GM19438 (cell line): ENCODE results near the gene PIK3C2G.
"Not testable (repeated sequence)": the region's sequence is repeated elsewhere in the genome, so short reads cannot be mapped to it uniquely, and the experiment has no call there.

Source experiments
- ATAC-seq: cut with Tn5 transposase; IDR thresholded peaks from one replicate; pipeline ENCODE4 v1.9.1; 2021; ENCODE audit warnings: low read depth; ENCODE audit not compliant: unreplicated experiment

PIK3C2G gene

DNA sequence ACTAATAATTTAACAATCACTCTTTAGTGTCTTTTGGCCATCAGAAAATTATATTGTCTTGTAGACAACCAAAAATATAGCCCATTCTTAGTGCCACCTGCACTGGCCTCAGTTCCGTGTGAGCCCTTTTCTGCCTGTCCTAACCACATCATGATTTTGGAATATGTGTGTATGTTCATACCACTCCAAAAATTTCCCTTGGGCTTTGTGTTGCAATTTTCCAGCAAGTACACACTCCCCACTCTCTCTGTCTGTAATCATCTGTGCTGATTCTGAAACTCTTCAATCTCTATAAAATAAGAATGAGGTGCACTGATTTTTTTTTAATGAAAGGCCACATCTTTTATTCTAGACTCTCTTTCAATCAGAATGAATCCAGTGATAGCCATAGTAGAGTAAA, 196.0 kb downstream of the PIK3C2G start:
- no peak for ATAC-seq

DNA sequence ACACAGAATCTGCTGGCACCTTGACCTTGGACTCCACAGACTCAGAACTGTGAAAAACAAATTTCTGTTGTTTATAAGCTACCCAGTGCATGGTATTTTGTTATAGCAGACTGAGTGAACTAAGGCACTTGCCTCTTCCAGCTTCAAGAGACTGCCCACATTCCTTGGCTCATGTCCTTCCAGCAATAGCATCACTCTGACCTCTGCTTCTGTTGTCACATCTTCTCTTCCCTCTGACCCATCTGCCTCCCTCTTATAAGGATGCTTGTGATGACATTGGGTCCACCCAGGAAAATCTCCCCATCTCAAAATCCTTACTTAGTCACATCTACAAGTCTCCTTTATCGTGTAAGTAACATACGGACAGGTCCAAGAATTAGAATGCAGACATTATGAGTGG, 200.4 kb downstream of the PIK3C2G start:
- no peak for ATAC-seq

DNA sequence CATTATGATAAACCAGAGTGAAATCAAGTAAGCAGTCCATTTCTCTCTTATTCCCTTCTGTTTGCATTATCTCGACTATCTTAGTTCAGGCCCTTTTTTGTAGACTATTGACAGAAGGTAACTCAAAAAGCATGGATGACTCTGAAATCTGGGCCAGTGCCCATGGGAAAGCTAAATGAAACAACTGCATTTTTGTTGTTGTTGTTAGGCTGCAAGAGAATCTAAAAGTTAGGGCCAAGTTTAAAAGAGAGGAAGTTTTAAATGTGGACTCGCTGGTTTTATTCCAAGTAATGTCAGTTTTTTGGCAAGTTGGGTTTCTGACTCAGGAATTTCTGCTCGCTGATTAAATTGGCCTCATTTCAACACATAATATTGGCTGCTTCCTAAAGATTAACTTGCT, 201.1 kb downstream of the PIK3C2G start:
- no peak for ATAC-seq

DNA sequence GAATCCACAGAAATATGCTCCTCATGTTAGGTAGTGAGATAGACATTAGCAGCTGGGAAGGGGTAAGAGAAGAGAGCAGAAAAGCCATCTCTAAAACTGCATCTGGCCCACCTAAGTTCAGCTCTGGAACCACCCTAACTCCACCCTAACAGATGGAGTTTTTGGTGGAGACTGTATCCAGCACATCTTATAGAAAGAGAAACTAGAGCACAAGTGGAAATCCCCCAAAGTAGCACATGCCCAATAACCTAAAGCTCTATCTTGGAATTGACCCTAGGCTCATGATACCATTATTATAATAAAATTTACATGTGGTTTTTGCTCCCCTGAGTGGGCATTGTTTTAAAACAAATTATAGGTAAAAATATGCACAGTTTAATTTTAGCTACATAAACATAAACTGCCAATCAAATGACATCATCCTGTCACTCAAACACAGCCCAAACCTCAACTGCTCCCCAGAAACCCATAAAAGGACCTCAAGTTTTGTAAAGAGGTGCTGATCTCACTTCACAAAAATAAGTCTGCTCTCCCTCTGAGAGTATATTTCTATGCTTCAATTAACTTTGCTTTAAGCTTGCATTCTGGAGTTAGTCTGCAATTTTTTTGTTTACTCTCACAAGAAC, 206.4 kb downstream of the PIK3C2G start:
- ATAC-seq: no peak

DNA sequence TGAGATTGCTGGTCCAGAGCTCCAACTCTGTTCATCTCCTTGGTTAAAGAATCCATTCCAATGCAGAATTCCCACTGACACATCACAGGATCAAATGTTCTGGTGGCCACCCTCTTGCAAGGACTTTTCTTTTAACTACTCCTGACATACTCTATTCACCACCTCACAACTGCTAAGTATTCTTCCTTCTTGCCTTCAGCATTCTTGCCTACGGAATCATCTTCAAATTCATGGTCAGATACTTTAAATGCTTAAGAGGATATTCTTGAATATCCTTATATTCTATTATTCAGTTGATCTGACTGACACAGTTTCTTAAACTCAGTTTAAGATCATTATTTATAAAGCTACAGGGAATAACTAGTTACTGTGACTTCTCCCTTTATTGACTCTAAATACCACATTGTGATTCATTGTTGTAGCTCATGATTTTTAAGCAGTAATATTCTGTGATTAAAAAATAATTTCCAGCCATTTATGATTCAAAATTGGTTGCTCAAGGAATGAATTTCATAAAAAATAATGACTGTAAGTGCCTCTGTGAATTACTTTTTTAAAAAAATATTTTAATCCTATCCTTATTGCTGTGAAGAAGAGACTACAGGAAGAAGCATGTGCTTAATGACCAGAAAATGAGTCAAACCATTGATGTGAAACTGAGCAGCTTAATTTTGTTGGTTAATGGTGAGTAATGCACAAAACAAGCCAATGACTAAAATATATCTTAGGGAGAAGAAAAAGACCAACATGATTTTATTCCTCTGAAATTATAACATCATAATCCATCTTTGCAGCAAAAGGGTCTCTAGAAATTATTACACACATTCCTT, 207.1 kb downstream of the PIK3C2G start:
- no peak for ATAC-seq

DNA sequence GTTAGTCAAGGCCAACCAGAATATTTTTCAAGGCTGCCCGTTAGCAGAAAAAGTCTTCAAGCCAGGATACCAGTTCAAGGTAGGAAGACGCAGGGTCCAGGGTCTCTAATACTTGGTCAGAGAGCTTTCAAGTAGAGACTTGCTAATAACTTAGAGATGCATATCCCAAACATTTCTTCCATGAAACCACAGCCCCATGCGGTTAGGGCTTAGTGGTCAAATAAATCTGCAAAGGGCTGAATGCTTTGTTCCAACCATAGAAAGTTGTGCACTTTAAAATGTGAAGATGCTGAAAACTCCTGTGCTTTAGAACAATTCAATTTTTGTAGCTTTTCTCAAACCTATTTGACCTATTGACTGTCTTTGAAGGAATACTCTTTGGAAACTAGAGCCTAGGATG, 208.9 kb downstream of the PIK3C2G start:
- ATAC-seq: no peak

DNA sequence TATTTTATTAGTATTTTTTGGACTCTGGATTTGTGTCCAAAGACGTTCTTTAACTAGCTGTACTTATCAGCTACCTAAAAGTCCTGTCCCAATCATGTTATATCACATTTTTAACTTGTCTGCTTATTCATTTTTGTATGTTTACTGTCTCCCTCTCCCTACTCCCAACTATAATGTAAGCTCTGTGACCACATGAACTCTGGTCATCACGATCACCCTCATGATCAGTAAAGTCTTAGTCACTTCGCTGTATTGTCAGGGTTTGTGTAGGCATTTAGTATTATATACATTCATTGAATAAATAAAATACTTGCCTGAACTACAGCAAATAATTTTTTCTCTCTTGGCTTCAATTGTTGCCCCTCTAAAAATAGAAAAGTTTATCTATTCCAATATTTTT, 211.0 kb downstream of the PIK3C2G start:
- no peak for ATAC-seq

DNA sequence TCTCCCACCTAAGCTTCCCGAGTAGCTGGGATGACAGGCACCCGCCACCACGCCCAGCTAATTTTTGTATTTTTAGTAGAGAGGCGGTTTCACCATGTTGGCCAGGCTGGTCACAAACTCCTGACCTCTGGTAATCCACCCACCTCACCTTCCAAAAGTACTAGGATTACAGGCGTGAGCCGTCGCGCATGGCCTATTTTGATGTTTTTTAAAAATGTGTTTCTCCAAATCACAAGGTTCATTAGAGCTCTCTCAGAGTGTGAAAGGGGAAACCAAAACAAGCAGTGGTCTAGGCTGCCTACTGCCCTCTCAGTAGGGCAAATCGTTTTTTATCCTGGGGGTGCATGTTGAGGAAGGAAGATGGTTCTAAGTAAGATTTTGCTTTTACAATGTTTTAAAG, 211.5 kb downstream of the PIK3C2G start:
- ATAC-seq: no peak

DNA sequence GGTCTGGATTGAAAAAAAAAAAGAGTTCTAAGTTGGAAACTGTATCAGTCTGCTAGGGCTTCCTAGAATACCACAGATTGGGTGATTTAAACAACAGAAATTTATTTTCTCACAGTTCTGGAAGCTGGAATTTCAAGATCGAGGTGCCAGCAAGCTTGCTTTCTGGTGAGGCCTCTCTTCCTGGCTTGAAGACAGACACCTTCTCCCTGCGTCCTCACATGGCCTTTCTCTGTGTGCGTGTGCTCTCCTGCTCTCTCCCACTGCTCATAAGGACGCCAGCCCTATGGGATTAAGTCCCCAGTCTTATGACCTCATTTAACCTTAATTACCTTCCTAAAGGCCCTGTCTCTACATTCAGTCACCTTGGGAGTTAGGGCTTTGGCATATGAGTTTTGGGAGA, 215.5 kb downstream of the PIK3C2G start:
- no peak for ATAC-seq

DNA sequence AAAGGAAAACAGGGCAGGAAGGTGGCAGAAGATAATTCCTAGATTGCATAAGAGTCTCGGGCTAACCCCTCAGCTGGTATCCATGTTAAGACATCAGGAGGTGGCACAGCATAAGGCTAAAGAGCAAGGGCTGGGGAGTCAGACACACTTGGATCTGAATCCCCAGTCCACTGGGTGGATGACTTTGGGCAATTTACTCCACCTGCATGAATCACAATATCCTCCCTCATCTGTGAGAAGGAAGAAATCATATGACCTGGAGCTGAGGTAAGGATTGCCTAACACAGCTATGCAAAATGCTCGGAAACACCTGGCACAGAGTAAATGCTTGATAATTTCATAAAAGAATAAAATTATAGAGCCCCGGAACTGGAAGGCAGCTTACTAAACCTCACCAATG, 217.9 kb downstream of the PIK3C2G start:
- no peak for ATAC-seq

DNA sequence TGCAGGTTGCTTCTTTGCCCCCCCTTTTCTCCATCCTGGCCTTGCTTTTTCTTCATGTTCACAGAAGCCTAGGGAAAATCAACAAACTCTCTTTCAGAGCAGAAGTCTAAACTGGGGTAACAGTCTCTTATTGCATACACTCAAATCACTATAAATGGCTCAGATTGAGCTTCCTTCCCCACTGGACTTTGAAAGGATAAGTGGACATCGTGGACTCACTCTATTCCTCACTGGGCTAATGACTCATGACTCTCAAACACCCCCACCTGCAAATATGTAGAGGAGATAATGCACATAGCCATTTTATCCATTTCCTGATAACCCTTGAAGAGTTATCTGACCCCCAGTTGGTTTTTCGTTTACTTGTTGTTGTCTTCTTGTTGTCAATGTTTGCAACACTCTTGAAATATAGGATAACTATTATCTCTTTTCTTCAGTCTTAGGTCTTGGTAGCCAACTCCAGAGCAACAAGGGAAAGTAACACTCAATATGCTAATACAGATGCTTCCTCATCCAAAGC, 221.3 kb downstream of the PIK3C2G start:
- ATAC-seq: no peak

DNA sequence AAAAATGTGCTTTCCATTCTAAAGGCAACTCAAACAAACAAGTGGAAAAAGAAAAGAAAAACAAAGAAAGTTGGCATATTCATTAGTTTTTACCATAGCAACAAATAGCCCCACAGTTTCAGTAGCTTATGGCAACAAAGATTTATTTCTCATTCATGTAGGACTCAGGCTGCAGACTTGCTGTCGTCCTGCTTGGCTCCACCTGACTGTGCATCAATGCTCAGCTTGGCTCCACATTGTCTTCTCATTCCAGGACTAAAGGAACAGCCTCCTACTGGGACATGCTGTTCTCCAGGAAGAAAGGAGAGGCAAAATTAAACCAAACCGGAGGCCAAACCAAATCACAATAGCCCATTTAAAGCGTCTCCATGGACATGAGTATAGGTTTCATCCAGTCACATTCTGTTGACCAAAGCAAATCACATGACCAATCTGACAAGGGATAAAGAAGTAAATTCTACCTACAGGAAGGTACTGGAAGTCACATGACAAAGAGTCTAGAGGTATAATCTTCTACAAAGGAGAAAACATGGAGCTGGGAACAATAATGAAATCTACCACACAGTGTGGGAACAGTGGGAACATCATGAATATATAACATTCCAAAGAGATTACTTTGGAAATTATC, 222.5 kb downstream of the PIK3C2G start:
- ATAC-seq: no peak

DNA sequence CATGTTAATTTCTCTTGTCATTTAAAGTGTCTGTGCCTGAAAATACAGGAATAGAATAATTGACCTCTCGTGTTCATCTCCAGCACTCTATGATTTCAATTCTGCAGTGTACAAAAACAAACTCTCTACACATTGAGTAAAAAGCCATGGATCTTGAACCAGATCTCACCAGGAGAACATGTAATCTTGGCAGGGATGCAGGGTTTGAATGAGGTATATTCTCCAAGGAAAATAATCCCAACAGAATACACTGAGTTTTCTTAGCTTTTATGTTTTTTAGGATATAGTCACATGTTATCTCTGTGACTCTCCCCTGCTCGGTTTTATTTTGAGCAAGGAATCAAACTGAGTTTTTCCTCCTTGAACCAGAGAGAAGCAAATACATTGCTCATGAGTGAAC, 224.7 kb downstream of the PIK3C2G start:
- no peak for ATAC-seq

DNA sequence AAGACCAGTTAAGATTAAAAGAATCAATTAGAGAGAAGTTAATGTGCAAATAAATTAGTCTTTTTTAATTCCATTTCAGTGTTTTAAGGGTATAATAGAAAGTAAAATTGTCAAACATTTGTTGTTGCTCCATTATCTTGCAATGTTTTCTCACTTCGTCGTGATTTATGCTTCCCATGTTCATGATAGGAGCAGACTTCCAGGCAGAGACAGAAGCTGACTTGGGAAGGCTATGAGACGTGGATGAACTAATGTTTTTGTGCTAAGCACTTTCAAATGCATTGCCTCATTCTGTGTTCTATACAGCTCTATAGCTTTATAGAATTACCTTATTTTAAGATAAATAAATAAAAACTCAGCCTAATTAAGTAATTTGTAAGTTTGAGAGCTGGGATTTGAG, 226.2 kb downstream of the PIK3C2G start:
- no peak for ATAC-seq

DNA sequence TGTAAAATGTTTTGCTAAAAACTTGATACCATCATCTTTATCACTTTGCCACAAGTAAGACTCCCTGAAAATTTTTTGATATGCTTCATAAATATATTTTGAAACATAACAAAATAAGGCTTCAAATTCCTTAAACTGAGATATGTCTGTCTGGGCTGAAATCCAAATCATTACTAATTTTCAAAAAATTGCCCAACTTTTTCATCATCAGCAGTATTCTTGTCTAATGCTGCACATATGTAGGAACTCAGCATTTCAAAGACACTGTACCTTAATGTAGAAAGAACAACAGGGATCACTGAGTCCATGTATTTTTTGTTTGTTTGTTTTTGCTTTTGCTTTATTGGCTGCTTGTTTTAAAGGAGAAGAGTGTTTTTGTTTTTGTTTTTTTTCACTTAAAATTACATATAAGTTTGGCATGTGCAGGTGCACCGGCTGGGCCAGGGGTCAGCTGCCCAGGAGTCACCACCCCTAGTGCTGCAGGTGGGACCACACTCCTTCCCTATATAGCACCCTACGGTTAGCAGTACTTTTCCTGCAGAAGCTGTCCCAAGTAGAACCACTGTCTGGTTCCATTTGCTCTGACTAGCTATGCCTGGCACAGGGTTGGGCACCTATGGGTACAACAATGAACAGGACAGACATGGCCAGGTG, 231.2 kb downstream of the PIK3C2G start:
- no peak for ATAC-seq

DNA sequence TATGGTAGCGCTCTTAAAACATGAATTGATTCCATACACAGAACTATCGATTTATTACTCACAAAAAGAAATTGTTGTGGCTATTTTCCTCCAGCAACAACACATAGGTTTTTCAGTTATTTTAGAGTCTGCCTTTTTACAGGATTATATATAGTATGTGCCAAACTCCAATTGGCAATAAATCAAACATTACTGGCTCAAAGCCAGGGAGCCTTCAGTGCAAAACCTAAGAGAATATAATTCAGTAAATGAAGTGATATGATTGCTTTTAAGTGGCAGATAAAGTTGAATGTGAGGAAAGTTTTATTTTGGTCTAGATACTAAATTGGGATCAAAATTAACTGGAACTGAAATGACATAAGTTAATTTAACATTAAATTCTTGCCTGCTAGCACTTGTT, 234.8 kb downstream of the PIK3C2G start:
- no peak for ATAC-seq

DNA sequence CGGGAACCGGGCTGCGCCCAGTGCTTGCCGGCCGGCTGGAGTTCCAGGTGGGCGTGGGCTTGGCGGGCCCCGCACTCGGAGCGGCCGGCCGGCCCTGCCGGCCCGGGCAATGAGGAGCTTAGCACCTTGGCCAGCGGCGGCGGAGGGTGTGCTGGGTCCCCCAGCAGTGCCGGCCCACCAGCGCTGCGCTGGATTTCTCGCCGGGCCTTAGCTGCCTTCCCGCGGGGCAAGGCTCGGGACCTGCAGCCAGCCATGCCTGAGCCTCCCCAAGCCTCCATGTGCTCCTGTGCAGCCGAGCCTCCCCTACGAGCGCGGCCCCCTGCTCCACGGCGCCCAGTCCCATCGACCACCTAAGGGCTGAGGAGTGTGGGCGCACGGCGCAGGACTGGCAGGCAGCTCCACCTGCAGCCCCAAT, 238.8 kb downstream of the PIK3C2G start:
- not testable (repeated sequence) for ATAC-seq

DNA sequence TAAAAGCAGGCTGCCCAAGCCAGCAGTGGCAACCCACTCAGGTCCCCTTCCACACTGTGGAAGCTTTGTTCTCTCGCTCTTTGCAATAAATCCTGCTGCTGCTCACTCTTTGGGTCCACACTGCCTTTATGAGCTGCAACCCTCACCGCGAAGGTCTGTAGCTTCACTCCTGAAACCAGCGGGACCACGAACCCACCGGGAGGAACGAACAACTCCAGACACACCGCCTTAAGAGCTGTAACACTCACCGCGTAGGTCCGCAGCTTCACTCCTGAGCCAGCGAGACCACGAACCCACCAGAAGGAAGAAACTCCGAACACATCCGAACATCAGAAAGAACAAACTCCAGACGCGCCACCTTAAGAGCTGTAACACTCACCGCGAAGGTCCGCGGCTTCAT, 239.4 kb downstream of the PIK3C2G start:
- not testable (repeated sequence) for ATAC-seq

DNA sequence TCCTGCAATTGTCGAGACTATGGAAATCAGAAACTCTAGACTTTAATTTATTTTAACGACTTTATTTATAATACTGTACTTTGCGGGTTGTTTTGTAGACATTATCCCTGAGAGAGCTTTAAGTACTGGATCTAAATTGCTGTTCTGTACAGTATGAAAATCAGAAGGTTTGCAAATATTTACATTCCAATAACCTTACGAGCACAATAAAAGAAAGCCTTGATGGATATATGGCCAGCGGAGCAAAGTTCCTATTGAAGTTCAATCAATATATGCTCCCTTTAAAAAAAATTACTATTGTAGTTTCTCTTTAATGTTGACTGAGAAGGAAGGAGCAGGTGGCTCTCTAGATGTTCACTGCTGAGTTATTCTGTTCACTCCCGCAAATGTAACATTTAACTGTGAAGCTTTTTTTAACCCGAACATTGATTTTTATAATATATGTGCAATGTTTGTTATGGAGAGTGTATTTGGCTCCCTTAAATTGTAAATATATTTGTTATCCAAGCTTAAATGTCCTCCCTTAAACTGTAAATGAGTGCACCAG, 241.2 kb downstream of the PIK3C2G start:
- ATAC-seq: no peak

DNA sequence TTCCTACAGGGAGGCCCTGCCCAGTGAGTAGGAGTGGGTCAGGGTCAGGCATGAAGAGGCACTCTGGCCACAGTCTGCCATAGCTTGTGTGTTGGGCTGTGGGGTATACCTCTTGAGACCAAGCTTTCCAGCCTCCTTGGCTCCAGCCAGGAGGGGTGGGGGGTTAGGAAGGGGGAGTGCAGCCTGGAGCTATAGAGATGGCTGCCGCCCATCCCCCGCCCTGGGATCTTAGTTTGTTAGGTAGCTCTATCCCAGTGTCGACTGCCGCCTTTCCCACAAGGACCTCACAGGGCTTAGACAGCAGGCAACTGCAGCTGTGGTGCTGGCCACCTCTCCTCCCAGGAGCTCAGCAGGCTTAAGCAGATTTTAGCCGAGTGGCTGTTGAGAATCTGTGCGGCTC, 260.1 kb downstream of the PIK3C2G start:
- ATAC-seq: no peak

DNA sequence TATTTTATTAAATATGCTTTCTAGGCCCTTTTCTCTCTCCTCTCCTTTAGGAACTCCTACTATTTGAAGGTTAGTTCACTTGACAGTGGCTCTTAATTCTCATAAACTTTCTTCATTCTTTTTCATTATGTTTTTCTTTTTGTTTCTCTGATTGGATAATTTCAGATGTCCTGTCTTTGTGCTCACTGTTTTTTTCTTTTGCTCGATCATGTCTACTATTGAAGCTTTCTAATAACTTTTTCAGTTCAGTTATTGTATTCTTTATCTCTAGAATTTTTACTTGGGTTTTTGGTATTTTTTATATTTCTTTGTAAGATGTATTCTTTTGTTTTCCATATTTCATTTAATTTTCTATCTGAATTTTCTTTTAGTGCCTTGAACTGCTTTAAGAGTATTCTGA, 261.5 kb downstream of the PIK3C2G start:
- ATAC-seq: no peak
